GF-D8 (cell line): Measurements from ENCODE around the gene RAVER2.
"Not testable (repeated sequence)": the region's sequence is repeated elsewhere in the genome, so short reads cannot be mapped to it uniquely, and the experiment has no call there.

ENCODE experiments used
- DNase-seq: peaks from one replicate; lab custom pipeline; 2025; lab: John Stamatoyannopoulos, UW

The RAVER2 gene

GRCh38 chr1:64744492-64745180 lies at the start of gene RAVER2:
TSS of gene RAVER2 (plus strand) at chr1:64745075. CDS start at chr1:64745173, 98 bp downstream.
- peak; percentile 61 for DNase-seq

- DNase-seq: no peak
Observed at GRCh38 chr1:64696879-64697278, 48.0 kb upstream of the RAVER2 start.

GRCh38 chr1:64699327-64699726 lies 45.5 kb upstream of the RAVER2 start:
- DNase-seq: no peak

GRCh38 chr1:64701071-64701470 lies 43.8 kb upstream of the RAVER2 start:
- DNase-seq: no peak

GRCh38 chr1:64701886-64702285 lies 43.0 kb upstream of the RAVER2 start:
- no peak for DNase-seq

GRCh38 chr1:64702670-64703069 lies 42.2 kb upstream of the RAVER2 start:
- DNase-seq: not testable (repeated sequence)

- no peak for DNase-seq
Observed at GRCh38 chr1:64703600-64703999, 41.3 kb upstream of the RAVER2 start.

GRCh38 chr1:64705591-64705990 lies 39.3 kb upstream of the RAVER2 start:
- no peak for DNase-seq

- DNase-seq: no peak
Observed at GRCh38 chr1:64711266-64711665, 33.6 kb upstream of the RAVER2 start.

GRCh38 chr1:64712049-64712448 lies 32.8 kb upstream of the RAVER2 start:
- no peak for DNase-seq

- DNase-seq: no peak
Observed at GRCh38 chr1:64715186-64715585, 29.7 kb upstream of the RAVER2 start.

GRCh38 chr1:64721135-64721534 lies 23.7 kb upstream of the RAVER2 start:
- no peak for DNase-seq

GRCh38 chr1:64721576-64722145 lies 23.2 kb upstream of the RAVER2 start:
- no peak for DNase-seq

- no peak for DNase-seq
Observed at GRCh38 chr1:64727861-64728260, 17.0 kb upstream of the RAVER2 start.

- DNase-seq: no peak
Observed at GRCh38 chr1:64733581-64734286, 11.1 kb upstream of the RAVER2 start.

- no peak for DNase-seq
Observed at GRCh38 chr1:64734287-64734652, 10.6 kb upstream of the RAVER2 start.

- not testable (repeated sequence) for DNase-seq
Observed at GRCh38 chr1:64740687-64741086, 4.2 kb upstream of the RAVER2 start.

GRCh38 chr1:64743954-64744491 lies 852 bp upstream of the RAVER2 start:
- no peak for DNase-seq

- DNase-seq: peak; percentile 34
Observed at GRCh38 chr1:64745181-64745985, 508 bp downstream of the RAVER2 start.

- DNase-seq: peak; percentile 56
Observed at GRCh38 chr1:64745986-64746940, 1.4 kb downstream of the RAVER2 start.

GRCh38 chr1:64748222-64748621 lies 3.3 kb downstream of the RAVER2 start:
- DNase-seq: no peak
